GM10266 (cell line): ENCODE results near the gene IMPA2.

Source experiments
- DNase-seq: peaks from one replicate; pipeline ENCODE4 v3.0.0; 2012; ENCODE audit errors: extremely low spot score
- CTCF ChIP-seq: IDR thresholded peaks from 2 replicates; pipeline ENCODE4 v1.5.1; 2012; ENCODE audit warnings: mild to moderate bottlenecking, low read depth; ENCODE audit not compliant: control insufficient read depth, insufficient read depth; ENCODE audit errors: missing control alignments

Gene IMPA2

GRCh38 chr18:12005538-12006487, 24.5 kb downstream of the IMPA2 start:
- DNase-seq = no peak
- TF ChIP-seq CTCF = no peak

GRCh38 chr18:12006488-12006840, 25.2 kb downstream of the IMPA2 start:
- TF ChIP-seq CTCF = no peak
- no peak for DNase-seq

- no peak for TF ChIP-seq CTCF
- DNase-seq = no peak
Measured at GRCh38 chr18:12007063-12007462, 25.8 kb downstream of the IMPA2 start.

- TF ChIP-seq CTCF = no peak
- DNase-seq = no peak
Measured at GRCh38 chr18:12008181-12008767, 27.0 kb downstream of the IMPA2 start.

GRCh38 chr18:12008842-12009580, 27.7 kb downstream of the IMPA2 start:
- no peak for TF ChIP-seq CTCF

GRCh38 chr18:12009581-12010140, 28.4 kb downstream of the IMPA2 start:
- no peak for TF ChIP-seq CTCF
- DNase-seq = no peak

More at GRCh38 chr18:12008842-12009580, 27.7 kb downstream of the IMPA2 start:
- no peak for DNase-seq
